Mesangial cell (primary cell): ENCODE results near the gene ATXN3. TPM values are rescaled to one million over a fixed set of nuclear protein-coding genes. Genes with fewer than 3 reads are reported as not detected.

ENCODE experiments used
- total RNA-seq: library from RNA; depleted of rRNA; stranded (reverse); fragments of >200 nt; gene quantifications from 2 replicates; pipeline ENCODE4 v1.2.3, GENCODE V29; 2015

ATXN3 gene
- total RNA-seq: 3.1 and 16.4 TPM in 2 replicates

GRCh38 chr14:92106143-92106926, at the start of gene ATXN3:
ATXN3 (minus strand) TSS chr14:92106582; CDS start chr14:92106552, 30 bp downstream.

GRCh38 chr14:92121670-92122350, 15.4 kb upstream of the ATXN3 start, which contains the start of the genes CPSF2 and NDUFB1:
CPSF2 (plus strand) TSS chr14:92121969; CDS start chr14:92130985, 9,016 bp downstream.
NDUFB1 (minus strand) TSS chr14:92121706; CDS start chr14:92117637, 4,069 bp downstream.

GRCh38 chr14:92039719-92040430, 66.5 kb downstream of the ATXN3 start, which contains the start of gene TRIP11:
TRIP11 (minus strand) TSS chr14:92040059; CDS start chr14:92039685, 374 bp downstream.

Other genes with a start within 250 kb of the ATXN3 start
- 0.16 and 2.7 TPM in 2 replicates for gene TC2N, start 239.0 kb downstream of the ATXN3 start, total RNA-seq
- 5.7 and 12.3 TPM in 2 replicates for gene FBLN5, start 158.9 kb downstream of the ATXN3 start, total RNA-seq
- gene TRIP11, start 66.5 kb downstream of the ATXN3 start, total RNA-seq: 6.0 and 7.5 TPM in 2 replicates
- 109 and 165 TPM in 2 replicates for gene NDUFB1, start 15.1 kb upstream of the ATXN3 start, total RNA-seq
- 21.2 and 27.2 TPM in 2 replicates for gene CPSF2, start 15.4 kb upstream of the ATXN3 start, total RNA-seq
- gene SLC24A4, start 216.6 kb upstream of the ATXN3 start, total RNA-seq: not detected in 2 replicates